SK-N-DZ (cell line): Measurements from ENCODE around the gene WDR54.
"Not testable (repeated sequence)": the region's sequence is repeated elsewhere in the genome, so short reads cannot be mapped to it uniquely, and the experiment has no call there.

Experiments used
- DNase-seq: peaks from one replicate; pipeline ENCODE4 v3.0.0-alpha.2; 2015; ENCODE audit warnings: low spot score

The WDR54 gene

DNA sequence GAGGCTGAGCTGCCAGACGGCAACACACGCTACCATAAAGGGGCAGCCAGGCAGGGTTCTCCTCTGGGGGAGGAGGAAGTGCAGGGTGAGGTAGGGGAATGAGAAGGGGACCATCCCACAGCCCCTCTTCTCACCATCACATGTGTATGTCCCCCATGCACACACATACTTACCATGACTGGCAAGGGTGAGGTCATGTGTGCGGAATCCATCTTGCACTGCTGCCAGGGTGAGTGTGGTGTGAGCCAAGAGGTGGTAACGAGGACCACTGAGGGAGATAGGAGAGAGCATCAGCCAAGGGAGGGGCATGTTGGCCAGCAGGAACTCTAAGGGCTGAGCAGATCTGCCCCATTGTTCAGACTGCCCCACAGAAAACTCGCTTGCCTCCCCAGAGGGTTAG lies 7.1 kb downstream of the WDR54 start:
- no peak for DNase-seq

GRCh38 chr2:74429487-74430451 lies 8.2 kb downstream of the WDR54 start:
- no peak for DNase-seq

GRCh38 chr2:74430502-74430901 lies 9.0 kb downstream of the WDR54 start:
- DNase-seq: no peak

- DNase-seq: no peak
Observed at GRCh38 chr2:74436111-74436805, 14.7 kb downstream of the WDR54 start.

DNA sequence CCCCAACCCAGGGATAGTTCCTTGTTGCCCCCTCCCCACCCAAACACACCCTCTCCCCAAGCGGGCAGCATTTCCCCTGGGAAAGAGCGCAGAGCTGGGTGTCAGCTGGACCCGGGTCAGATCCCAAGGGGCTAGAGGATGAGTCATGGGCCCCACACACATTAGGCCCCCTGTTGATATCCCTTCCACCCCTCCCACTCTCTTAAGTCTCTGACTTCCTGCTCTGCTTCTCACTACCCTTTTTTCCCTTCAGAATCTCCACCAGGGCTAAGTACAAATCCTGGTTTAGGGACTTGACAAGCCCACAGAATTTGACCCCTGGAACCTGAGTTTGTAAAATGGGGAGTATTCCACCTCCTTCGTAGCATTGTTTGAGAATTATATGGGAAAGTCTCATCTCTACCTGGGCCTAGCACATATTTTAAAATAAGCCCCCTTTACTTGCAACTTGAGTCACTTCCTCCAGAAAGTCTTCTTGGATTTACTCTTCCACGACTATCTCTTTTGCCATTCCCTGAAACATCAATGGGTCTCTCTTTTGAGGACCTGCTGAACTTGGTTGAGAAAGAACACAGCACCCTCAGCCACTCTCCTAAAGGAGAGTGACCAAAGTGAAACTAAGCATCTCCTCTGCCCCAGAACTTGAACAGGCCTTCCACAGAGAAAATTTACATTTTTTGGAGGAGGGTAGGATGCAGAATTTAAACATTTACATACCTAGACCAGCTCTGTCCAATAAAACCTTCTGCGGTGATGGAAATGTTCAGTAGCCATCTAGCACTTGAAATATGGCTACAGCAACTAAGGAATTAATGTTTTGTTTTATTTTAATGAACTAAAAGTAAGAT lies 15.5 kb downstream of the WDR54 start:
- DNase-seq: no peak

DNA sequence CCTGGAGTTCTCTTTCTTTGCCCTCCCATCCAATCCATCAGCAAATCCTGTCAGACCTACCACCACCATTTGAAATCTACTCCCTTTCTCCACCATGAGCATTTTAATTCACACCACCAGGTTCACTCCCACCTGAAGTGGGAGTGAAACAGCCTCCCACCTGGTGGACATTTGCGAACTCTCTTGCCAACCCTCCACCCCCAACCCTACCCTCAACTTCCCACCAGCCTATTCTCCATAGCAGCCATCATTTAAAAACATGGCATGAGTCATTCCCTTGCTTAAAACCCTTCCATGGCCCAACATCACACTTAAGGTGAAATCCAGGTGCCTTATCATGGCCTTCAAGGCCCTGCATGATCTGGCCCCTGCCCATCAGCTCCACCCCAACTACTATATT lies 16.7 kb downstream of the WDR54 start:
- DNase-seq: no peak

- no peak for DNase-seq
Observed at GRCh38 chr2:74439373-74439772, 17.8 kb downstream of the WDR54 start.

GRCh38 chr2:74439803-74440377 lies 18.4 kb downstream of the WDR54 start:
- peak; percentile 47 for DNase-seq

DNA sequence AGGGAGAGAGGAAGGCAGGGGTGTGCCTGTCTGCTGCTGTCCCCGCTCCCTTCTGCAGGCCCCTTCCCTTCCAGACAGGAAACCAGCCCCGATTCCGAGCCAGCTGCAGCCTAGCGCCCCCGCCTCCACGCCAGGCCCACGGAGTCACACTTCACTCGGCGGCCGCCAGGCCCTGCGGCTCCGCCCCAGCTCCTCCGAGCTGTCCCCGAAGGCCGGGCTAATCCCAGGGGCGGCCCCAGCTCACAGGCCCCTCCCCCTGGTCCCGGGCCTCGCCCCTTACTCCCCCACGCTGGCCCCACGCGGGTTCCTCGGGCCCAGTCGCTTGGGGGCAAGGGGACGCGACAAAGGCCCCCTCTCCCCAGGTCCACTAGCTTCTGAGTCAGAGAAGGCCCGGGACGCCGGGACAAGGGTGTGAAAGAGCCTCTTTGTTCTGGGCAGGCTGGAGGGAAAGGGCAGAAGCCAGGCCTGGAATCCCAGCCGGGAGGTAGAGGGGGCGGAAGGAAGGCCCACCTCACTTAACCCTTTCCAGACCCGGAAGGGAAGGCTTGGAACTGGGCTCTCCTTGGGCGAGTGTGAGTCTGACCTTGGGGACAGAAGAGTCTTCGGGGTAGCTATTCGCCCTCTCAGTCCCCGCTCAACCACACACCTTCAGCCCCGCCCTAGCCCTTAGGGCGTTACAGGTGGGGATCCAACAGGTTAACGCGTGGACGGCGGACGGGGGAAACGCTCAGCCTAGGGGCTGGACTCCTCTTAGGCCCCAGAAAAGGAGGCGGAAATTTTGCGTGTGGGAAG lies 19.0 kb downstream of the WDR54 start:
- peak; percentile 92 for DNase-seq

GRCh38 chr2:74441170-74441689 lies 19.7 kb downstream of the WDR54 start:
- DNase-seq: no peak

GRCh38 chr2:74441690-74442482 lies 20.4 kb downstream of the WDR54 start, which contains the start of gene RTKN:
RTKN (minus strand) TSS chr2:74441937; CDS start chr2:74441816, 121 bp downstream.
- no peak for DNase-seq

DNA sequence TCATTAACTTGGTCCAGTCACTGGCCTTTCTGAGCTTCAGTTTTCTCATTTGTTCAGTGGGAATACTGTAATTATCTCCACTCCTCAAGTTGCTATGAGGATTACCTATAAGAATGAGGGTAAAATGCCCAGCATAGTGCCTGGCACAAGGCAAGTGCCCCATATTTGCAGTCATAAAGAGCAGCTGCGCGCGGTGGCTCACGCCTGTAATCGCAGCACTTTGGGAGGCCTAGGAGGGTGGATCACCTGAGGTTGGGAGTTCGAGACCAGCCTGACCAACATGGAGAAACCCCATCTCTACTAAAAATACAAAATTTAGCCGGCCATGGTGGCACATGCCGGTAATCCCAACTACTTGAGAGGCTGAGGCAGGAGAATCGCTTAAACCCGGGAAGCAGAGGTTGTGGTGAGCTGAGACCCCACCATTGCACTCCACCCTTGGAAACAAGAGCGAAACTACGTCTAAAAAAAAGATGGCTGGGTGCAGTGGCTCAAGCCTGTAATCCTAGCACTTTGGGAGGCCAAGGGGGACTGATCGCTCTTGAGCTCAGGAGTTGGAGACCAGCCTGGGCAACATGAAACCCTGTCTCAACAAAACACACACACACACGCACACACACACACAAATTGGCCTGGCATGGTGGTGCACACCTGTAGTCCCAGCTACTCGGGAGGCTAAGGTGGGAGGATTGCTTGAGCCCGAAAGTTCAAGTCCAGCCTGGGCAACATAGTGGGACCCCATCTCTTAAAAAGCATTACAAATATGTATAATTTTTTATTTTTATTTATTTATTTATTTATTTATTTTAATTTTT lies 21.2 kb downstream of the WDR54 start:
- not testable (repeated sequence) for DNase-seq

- no peak for DNase-seq
Observed at GRCh38 chr2:74444498-74445318, 23.2 kb downstream of the WDR54 start.

- no peak for DNase-seq
Observed at GRCh38 chr2:74447230-74447999, 25.9 kb downstream of the WDR54 start.

DNA sequence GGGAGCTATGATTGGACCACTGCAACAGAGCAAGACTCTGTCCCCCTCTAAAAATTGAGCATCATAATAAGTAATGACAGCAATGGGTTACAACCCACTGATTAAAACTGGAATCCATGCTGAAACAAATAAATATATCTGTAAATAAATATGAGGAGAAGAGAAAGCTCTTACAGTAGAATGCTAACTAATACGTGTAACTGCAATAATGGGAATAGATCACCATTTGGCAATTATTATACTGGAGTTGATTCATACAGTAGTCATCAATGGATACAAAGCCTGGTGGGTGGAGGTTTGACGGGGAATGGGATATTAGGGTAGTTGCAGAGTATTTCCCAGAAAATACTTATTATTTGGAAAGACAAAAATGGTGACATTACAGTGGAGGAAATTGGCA lies 27.2 kb downstream of the WDR54 start:
- no peak for DNase-seq

DNA sequence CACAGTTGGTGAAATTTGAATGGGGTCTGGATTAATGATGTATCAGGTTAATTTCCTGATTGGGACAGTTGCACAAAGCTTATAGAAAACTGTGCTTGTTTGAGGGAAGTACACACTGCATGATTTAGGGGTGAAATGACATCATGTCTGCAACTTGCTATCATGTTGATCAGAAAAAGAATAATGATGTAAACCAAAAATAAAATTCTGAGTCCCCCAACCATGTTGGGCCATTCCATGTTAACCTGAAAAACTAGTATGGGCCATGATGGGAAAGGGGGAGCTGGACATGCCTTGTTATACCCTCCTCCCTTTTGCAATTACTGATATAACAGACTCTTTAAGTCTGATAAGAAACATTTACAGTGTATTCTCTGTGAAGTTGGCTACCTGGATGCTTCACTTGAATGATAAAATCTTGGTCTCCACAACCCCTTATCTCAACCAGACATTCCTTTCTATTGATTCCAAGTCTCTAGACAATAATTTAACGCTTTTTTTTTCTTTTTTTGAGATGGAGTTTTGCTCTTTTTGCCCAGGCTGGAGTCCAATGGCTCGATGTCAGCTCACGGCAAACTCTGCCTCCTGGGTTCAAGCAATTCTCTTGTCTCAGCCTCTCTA lies 29.1 kb downstream of the WDR54 start:
- no peak for DNase-seq
